GM12878 (cell line): ENCODE data around the gene HACD4.

ENCODE experiments used
- CTCF ChIP-seq, 3 experiments: IDR thresholded peaks in 2 of 3; conservative IDR thresholded peaks in 1 of 3; 2 replicates each; pipeline ENCODE4 v1.5.1; 2011; ENCODE audit warnings: low read depth in 3 of 3, low read length in 3 of 3, mild to moderate bottlenecking in 3 of 3, control low read depth in 2 of 3, moderate library complexity in 2 of 3, inconsistent platforms in 1 of 3, mixed read lengths in 1 of 3; ENCODE audit not compliant: control insufficient read depth in 2 of 3, insufficient read depth in 1 of 3; ENCODE audit errors: extremely low read depth in 1 of 3
- EP300 ChIP-seq, 2 experiments: fragments of 150-350 bp in 1 of 2; IDR thresholded peaks; 2 replicates each; pipeline ENCODE4 v1.6.1; 2011 to 2012; ENCODE audit warnings: low read depth in 2 of 2, low read length in 2 of 2, borderline replicate concordance in 1 of 2, improper control_type of control experiment in 1 of 2, inconsistent platforms in 1 of 2; ENCODE audit not compliant: control insufficient read depth in 1 of 2
- EZH2 ChIP-seq: IDR thresholded peaks from 2 replicates; pipeline ENCODE4 v1.6.1; 2012; ENCODE audit warnings: low read depth, mild to moderate bottlenecking, control low read depth, inconsistent platforms, low read length, borderline replicate concordance; ENCODE audit not compliant: control insufficient read depth
- FOS ChIP-seq: IDR thresholded peaks from 3 replicates; pipeline ENCODE4 v1.6.1; 2011; ENCODE audit warnings: borderline replicate concordance; ENCODE audit not compliant: insufficient read length; ENCODE audit errors: extremely low read depth
- LARP7 ChIP-seq: fragments of 450-650 bp; IDR thresholded peaks from 2 replicates; pipeline ENCODE4 v1.6.1; 2017; ENCODE audit warnings: mild to moderate bottlenecking
- MLLT1 ChIP-seq: fragments of 450-650 bp; IDR thresholded peaks from 2 replicates; pipeline ENCODE4 v1.6.1; 2016; ENCODE audit warnings: mild to moderate bottlenecking
- NBN ChIP-seq: fragments of 450-650 bp; IDR thresholded peaks from 2 replicates; pipeline ENCODE4 v1.6.1; 2016
- NRF1 ChIP-seq: conservative IDR thresholded peaks from 2 replicates; pipeline ENCODE4 v1.6.1; 2011; ENCODE audit warnings: mild to moderate bottlenecking, low read depth, low read length, improper control_type of control experiment
- PBX3 ChIP-seq: IDR thresholded peaks from 2 replicates; pipeline ENCODE4 v1.6.1; 2011; ENCODE audit warnings: mild to moderate bottlenecking, low read depth, low read length, moderate library complexity; ENCODE audit not compliant: insufficient replicate concordance
- RAD51 ChIP-seq: fragments of 450-650 bp; IDR thresholded peaks from 2 replicates; pipeline ENCODE4 v1.6.1; 2016; ENCODE audit warnings: moderate library complexity, mild to moderate bottlenecking, inconsistent platforms
- RFX5 ChIP-seq: IDR thresholded peaks from 2 replicates; pipeline ENCODE4 v1.6.1; 2011; ENCODE audit warnings: low read depth, low read length, improper control_type of control experiment
- TCF12 ChIP-seq: IDR thresholded peaks from 2 replicates; pipeline ENCODE4 v1.6.1; 2011; ENCODE audit warnings: low read depth, mild to moderate bottlenecking, low read length
- ZBED1 ChIP-seq: IDR thresholded peaks from 2 replicates; pipeline ENCODE4 v1.6.1; 2016; ENCODE audit warnings: borderline replicate concordance

- no peak for TF ChIP-seq RFX5
- no peak for TF ChIP-seq CTCF (IDR thresholded peaks at IDR 0.05 in 2 of 3, conservative IDR thresholded peaks at IDR 0.05 in 1 of 3; ENCODE audit: control insufficient read depth in 2 of 3, extremely low read depth in 1 of 3, insufficient read depth in 1 of 3, low read depth in 3 of 3, low read length in 3 of 3)
- no peak for TF ChIP-seq TCF12
- TF ChIP-seq EZH2 = no peak
- TF ChIP-seq PBX3 = no peak
- TF ChIP-seq EP300 (IDR thresholded peaks at IDR 0.05; ENCODE audit: borderline replicate concordance in 1 of 2, control insufficient read depth in 1 of 2, low read depth in 2 of 2, low read length in 2 of 2) = no peak
- TF ChIP-seq RAD51 = no peak
- no peak for TF ChIP-seq ZBED1
- TF ChIP-seq MLLT1 = no peak
- TF ChIP-seq NBN = no peak
- TF ChIP-seq NRF1 = no peak
- TF ChIP-seq LARP7 = no peak
- no peak for TF ChIP-seq FOS
These were observed 46.3 kb upstream of the HACD4 start, which contains the start of gene IFNB1 for GRCh38 chr9:21077781-21078180.
